ENCODE measurements around the gene PAOX.

DNA sequence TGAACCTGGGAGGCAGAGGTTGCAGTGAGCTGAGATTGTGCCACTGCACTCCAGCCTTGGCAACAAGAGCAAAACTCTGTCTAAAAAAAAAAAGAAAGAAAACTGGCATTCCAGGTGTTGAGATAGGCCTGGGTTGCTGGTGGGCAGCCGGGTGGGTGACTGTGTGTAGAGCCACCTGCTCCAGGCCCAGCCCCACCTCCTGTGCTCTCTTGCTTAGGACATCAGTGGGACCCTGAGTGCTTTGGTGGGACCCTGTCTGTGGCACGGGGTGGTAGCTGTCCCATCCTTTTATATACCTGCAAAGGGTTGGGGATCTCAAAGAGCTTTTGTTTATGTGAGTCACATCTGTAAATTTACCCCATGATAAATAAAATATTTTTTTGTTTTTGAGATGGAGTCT is 6.2 kb downstream of the PAOX start:
- TF ChIP-seq EZH2 (IDR thresholded peaks at IDR 0.05; ENCODE audit: borderline replicate concordance, insufficient read depth, low read depth, low read length, poor library complexity, severe bottlenecking) = no peak
- TF ChIP-seq, protein P1, sequence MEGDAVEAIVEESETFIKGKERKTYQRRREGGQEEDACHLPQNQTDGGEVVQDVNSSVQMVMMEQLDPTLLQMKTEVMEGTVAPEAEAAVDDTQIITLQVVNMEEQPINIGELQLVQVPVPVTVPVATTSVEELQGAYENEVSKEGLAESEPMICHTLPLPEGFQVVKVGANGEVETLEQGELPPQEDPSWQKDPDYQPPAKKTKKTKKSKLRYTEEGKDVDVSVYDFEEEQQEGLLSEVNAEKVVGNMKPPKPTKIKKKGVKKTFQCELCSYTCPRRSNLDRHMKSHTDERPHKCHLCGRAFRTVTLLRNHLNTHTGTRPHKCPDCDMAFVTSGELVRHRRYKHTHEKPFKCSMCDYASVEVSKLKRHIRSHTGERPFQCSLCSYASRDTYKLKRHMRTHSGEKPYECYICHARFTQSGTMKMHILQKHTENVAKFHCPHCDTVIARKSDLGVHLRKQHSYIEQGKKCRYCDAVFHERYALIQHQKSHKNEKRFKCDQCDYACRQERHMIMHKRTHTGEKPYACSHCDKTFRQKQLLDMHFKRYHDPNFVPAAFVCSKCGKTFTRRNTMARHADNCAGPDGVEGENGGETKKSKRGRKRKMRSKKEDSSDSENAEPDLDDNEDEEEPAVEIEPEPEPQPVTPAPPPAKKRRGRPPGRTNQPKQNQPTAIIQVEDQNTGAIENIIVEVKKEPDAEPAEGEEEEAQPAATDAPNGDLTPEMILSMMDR (IDR thresholded peaks at IDR 0.05) = no peak
